Body of pancreas (tissue), 4 donors: ENCODE results near the gene NBR1. TPM values are rescaled to one million over a fixed set of nuclear protein-coding genes. Genes with fewer than 3 reads are reported as not detected.

Experiments used
- ATAC-seq: fragments of 150-250 bp; one replicate; pipeline ENCODE4 v1.9.1; 2016
- DNase-seq, 4 donors: peaks; one replicate each; pipeline ENCODE4 v3.0.0-alpha.2; 2019
- H3K27ac ChIP-seq, 4 donors: fragments of 200-600 bp; sonication (generic); 1 replicate in 3 of 4; 2 replicates in 1 of 4; pipeline versions ENCODE4 v1.5.1 to v1.6.1; 2016 to 2019; ENCODE audit warnings: mild to moderate bottlenecking in 1 of 4, mixed read lengths in 1 of 4, moderate library complexity in 1 of 4
- H3K27me3 ChIP-seq, 2 donors: fragments of 200-600 bp; sonication (generic); one replicate each; pipeline ENCODE4 v1.6.0; 2016; ENCODE audit warnings: mild to moderate bottlenecking in 1 of 2
- H3K36me3 ChIP-seq, 2 donors: fragments of 200-600 bp; sonication (generic); replicated peaks in 1 of 2; 2 replicates each; pipeline ENCODE4 v1.5.1; 2016; ENCODE audit warnings: low read depth in 2 of 2; ENCODE audit not compliant: insufficient read depth in 1 of 2
- H3K4me1 ChIP-seq: fragments of 200-600 bp; sonication (generic); one replicate; pipeline ENCODE4 v1.6.0; 2016
- H3K4me3 ChIP-seq, 2 donors: fragments of 200-600 bp; sonication (generic); 1 replicate in 1 of 2; 2 replicates in 1 of 2; pipeline ENCODE4 v1.5.1; 2016 to 2019
- H3K9me3 ChIP-seq, 3 donors: fragments of 200-600 bp; sonication (generic); 1 replicate in 2 of 3; 2 replicates in 1 of 3; pipeline ENCODE4 v1.5.1; 2016
- POLR2A ChIP-seq, 3 donors: fragments of 450-650 bp; IDR thresholded peaks; one replicate each; pipeline ENCODE4 v1.6.1; 2016; ENCODE audit warnings: antibody characterized with exemption in 3 of 3, mild to moderate bottlenecking in 2 of 3
- WGBS, 2 donors: methylation state at CpG; one replicate each; pipeline ENCODE4 v1.1.5; 2017; 5-methylcytosine and 5-hydroxymethylcytosine counted together
- intact Hi-C: fragments of 100-400 bp; cut with DNase I; formaldehyde crosslinking; loops from one replicate; pipeline ENCODE4 v1.15.1; 2023
- total RNA-seq, 2 donors: library from RNA; depleted of rRNA; stranded (reverse); fragments of >200 nt; gene quantifications; one replicate each; pipeline ENCODE4 v1.1.0, GENCODE V29; 2016
- TF ChIP-seq, protein P1 (sequence below), 7 experiments: fragments of 450-650 bp in 4 of 7; fragments of 200-600 bp in 3 of 7; sonication (generic) in 3 of 7; IDR thresholded peaks; one replicate each; pipeline ENCODE4 v1.5.1; 2016 to 2019; ENCODE audit warnings: antibody characterized with exemption in 7 of 7

NBR1 gene
- 10 to 100 TPM; 16.2 to 41.0 TPM for total RNA-seq

- intact Hi-C loops, result no loop called here
- peaks cover 42% of the 10 kb centered on the region for H3K4me1 ChIP-seq
Measured at GRCh38 chr17:43170766-43171585, at the start of gene NBR1. NBR1 (plus strand) TSS chr17:43171214; CDS start chr17:43175800, 4,586 bp downstream.

GRCh38 chr17:43125133-43125966 lies 45.7 kb upstream of the NBR1 start, which contains the start of gene BRCA1:
BRCA1 (minus strand) TSS chr17:43125364; CDS start chr17:43124096, 1,268 bp downstream.
- DNase-seq (peak; percentile 95 to 99 (median 96)), ATAC-seq (peak; percentile 97)
- Histone ChIP-seq H3K36me3 (no peaks in the 10 kb centered on the region), H3K27me3 (no peaks in the 10 kb centered on the region), H3K4me3 (peak within 1 kb of the TSS; percentile 72 to 90), H3K9me3 (no peaks in the 10 kb centered on the region), H3K27ac (peak within 1 kb of the TSS; percentile 65 to 89 (median 83)), H3K4me1 (peaks cover 46% of the 10 kb centered on the region)
- intact Hi-C loops, result loop anchor here (5.0 kb wide), 1 partner anchor 42 kb away; no protein-coding TSS in a partner anchor
- TF ChIP-seq, protein P1, sequence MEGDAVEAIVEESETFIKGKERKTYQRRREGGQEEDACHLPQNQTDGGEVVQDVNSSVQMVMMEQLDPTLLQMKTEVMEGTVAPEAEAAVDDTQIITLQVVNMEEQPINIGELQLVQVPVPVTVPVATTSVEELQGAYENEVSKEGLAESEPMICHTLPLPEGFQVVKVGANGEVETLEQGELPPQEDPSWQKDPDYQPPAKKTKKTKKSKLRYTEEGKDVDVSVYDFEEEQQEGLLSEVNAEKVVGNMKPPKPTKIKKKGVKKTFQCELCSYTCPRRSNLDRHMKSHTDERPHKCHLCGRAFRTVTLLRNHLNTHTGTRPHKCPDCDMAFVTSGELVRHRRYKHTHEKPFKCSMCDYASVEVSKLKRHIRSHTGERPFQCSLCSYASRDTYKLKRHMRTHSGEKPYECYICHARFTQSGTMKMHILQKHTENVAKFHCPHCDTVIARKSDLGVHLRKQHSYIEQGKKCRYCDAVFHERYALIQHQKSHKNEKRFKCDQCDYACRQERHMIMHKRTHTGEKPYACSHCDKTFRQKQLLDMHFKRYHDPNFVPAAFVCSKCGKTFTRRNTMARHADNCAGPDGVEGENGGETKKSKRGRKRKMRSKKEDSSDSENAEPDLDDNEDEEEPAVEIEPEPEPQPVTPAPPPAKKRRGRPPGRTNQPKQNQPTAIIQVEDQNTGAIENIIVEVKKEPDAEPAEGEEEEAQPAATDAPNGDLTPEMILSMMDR (IDR thresholded peaks at IDR 0.05), result no peak
- peak in 2 of 3 donors; percentile 85 to 87 for TF ChIP-seq POLR2A (IDR thresholded peaks at IDR 0.05)
- 0 to 1% methylated on average over 33 to 38 of the region's 38 CpGs for WGBS, 2 donors

More at GRCh38 chr17:43170766-43171585, at the start of gene NBR1:
- peak within 1 kb of the TSS; percentile 83 to 92 for H3K4me3 ChIP-seq
- peak within 1 kb of the TSS; percentile 95 to 99 (median 96) for H3K27ac ChIP-seq
- H3K27me3 ChIP-seq, result no peaks in the 10 kb centered on the region
- TF ChIP-seq, protein P1 (IDR thresholded peaks at IDR 0.05), result peak in 1 of 7 experiments; percentile 10
- TF ChIP-seq POLR2A (IDR thresholded peaks at IDR 0.05), result peak; percentile 64 to 89 (median 85)
- DNase-seq (peak; percentile 94 to 97 (median 94)), ATAC-seq (peak; percentile 87)
- WGBS, 2 donors, result 0% methylated on average over 23 to 41 of the region's 41 CpGs
- H3K9me3 ChIP-seq, result no peaks in the 10 kb centered on the region
- H3K36me3 ChIP-seq, result no peaks in the 10 kb centered on the region

DNA sequence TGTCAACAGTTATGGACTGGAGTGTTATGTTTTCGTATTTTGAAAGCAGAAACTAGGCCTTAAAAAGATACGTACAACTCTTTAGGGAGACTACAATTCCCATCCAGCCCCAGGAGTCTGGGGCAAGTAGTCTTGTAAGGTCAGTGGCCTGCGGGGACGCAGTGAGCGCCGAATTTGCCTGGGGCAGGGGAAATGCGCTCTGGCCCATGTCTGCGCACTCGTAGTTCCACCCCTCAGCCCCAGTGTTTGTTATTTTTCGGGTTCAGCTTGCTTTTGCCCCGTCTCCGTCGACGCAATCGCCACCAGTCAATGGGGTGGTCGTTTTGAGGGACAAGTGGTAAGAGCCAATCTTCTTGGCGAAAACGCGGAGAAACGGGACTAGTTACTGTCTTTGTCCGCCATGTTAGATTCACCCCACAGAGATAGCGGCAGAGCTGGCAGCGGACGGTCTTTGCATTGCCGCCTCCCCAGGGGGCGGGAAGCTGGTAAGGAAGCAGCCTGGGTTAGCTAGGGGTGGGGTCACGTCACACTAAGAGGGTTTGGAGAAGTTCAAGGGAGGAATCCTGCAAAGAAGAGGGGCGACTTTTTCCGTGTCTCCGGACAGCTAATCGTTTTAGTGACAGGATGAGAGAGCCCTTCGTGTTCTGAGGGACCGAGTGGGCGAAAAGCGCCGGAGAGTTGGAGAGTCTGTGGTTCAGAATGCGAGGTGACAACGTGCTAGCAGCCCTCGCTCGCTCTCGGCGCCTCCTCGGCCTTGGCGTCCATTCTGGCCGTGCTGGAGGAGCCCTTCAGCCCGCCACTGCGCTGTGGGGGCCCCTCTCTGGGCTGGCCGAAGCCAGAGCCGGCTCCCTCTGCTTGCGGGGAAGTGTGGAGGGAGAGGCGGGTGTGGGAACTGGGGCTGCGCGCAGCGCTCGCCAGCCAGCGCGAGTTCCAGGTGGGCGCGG lies 44.8 kb upstream of the NBR1 start:
- no peak for ATAC-seq
- intact Hi-C loops, result loop anchor here (5.0 kb wide), 1 partner anchor 41 kb away; no protein-coding TSS in a partner anchor

More for the DNA sequence above, 44.8 kb upstream of the NBR1 start:
- peak overlapping the region; percentile 65 to 89 (median 83) for H3K27ac ChIP-seq
- H3K27me3 ChIP-seq, result no peaks in the 10 kb centered on the region
- H3K36me3 ChIP-seq, result no peaks in the 10 kb centered on the region
- 67 to 70% methylated on average over 39 to 58 of the region's 59 CpGs for WGBS, 2 donors
- TF ChIP-seq, protein P1 (IDR thresholded peaks at IDR 0.05), result no peak
- no peak for TF ChIP-seq POLR2A (IDR thresholded peaks at IDR 0.05)
- H3K4me1 ChIP-seq, result peaks cover 46% of the 10 kb centered on the region
- no peaks in the 10 kb centered on the region for H3K9me3 ChIP-seq
- H3K4me3 ChIP-seq, result peak overlapping the region; percentile 58 to 90
- DNase-seq, result no peak
